Left ventricle myocardium superior (tissue), 1 donor: ENCODE measurements around the gene PADI2. TPM values are rescaled to one million over a fixed set of nuclear protein-coding genes. Genes with fewer than 3 reads are reported as not detected.

Experiments
- ATAC-seq: fragments of 200-7000 bp; cut with Tn5 transposase; one replicate; pipeline ENCODE4 v1.9.1; 2020; ENCODE audit warnings: mild to moderate bottlenecking, moderate library complexity
- DNase-seq: peaks from one replicate; pipeline ENCODE4 v3.0.0-alpha.2; 2020
- intact Hi-C: fragments of 100-400 bp; cut with micrococcal nuclease; formaldehyde crosslinking; loops from one replicate; pipeline ENCODE4 v1.11.0; 2022
- total RNA-seq: library from RNA; stranded (reverse); fragmentation: NEBNext Ultra II Directional; extraction: Animal tissue kit (Norgen Biotek cat#: 25700); gene quantifications from one replicate; pipeline ENCODE4 v1.2.1, GENCODE V29; 2021
- donor health status: DM: no; HTN: yes; CAD: no; lungs with severe emphysema.

The PADI2 gene
- total RNA-seq, 1 donor from 2014 or later, result 1.1 TPM

DNA sequence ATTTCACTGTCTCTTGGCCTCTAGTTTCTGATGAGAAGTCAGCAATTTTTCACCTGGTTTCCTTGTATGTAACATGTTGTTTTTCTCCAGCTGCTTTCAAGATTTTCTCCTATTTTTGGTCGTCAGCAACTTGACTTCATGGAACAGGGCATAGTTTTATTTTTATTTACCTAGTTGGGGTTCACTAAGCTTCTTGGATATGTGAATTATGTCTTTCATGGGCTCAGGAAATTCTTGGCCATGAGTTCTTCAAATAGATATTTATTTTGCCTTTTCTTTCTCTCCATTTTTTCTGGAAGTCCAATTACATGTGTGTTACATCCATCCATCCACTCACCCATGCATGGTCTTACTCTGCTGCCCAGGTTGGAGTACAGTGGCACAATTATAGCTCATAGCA lies 79.1 kb downstream of the PADI2 start:
- DNase-seq (no peak), ATAC-seq (no peak)
- intact Hi-C loops, result no loop called here

- DNase-seq (no peak), ATAC-seq (no peak)
- intact Hi-C loops, result no loop called here
These were observed 79.7 kb downstream of the PADI2 start for GRCh38 chr1:17039522-17039921.

GRCh38 chr1:17033481-17033880 lies 85.8 kb downstream of the PADI2 start:
- ATAC-seq (no peak), DNase-seq (no peak)
- intact Hi-C loops, result no loop called here

DNA sequence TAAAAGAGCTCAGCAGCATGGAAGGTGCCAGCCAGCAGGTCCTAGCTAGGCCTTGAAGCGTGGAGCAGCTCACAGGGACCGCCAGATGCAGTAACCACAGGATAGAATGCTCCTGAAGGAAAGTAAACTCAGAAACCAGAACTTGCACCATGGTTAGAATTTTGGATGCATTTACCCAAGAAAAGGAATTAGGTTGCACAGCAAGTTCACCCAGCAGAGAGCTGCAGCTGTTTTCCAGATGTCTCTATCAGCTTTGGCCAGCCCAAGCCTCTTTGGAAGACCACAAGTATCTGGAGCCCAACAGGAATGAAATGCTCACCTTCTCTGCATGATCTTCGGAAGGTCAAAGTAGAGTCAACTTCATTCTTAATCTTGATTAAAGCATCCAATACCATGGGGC lies 86.5 kb downstream of the PADI2 start:
- ATAC-seq (no peak), DNase-seq (no peak)
- intact Hi-C loops, result no loop called here

DNA sequence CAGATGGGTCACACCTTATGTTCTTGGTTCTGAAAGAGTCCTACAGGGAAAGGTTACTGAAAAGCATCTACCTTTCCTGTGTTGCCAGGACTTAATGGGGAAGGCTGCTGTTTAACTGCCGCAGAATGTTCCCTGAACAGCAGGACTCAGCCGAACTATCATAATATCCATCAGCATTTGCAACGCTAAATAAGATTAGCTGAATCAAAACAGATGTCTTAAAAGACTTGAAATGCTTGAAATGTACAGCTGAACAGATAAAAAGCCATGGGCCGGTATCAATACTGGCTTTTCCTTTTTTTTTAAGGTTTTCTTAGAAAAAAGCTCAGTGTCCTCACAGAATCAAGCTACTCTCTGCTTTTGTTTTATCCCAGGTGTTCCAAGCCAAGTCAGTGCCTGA lies 87.8 kb downstream of the PADI2 start:
- intact Hi-C loops, result no loop called here
- no peak for DNase-seq
- ATAC-seq, result no peak

DNA sequence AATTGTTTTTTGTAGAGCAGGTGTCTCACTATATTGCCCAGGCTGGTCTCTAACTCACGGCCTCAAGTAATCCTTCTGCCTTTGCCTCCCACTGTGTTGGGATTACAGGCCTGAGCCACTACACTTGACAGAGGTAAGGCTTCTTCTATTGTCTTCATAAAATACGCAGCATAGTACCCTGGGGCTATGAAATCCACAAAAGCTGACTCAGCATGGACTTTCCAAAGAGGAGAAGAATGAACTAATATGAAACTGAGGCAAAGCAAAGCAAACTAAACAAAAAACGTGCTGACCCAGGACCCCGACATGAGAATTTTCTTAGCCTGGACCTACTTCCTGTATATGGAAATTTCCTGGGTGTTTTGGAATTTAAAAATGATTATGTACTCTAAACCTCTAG lies 89.0 kb downstream of the PADI2 start:
- intact Hi-C loops, result no loop called here
- no peak for DNase-seq
- no peak for ATAC-seq

DNA sequence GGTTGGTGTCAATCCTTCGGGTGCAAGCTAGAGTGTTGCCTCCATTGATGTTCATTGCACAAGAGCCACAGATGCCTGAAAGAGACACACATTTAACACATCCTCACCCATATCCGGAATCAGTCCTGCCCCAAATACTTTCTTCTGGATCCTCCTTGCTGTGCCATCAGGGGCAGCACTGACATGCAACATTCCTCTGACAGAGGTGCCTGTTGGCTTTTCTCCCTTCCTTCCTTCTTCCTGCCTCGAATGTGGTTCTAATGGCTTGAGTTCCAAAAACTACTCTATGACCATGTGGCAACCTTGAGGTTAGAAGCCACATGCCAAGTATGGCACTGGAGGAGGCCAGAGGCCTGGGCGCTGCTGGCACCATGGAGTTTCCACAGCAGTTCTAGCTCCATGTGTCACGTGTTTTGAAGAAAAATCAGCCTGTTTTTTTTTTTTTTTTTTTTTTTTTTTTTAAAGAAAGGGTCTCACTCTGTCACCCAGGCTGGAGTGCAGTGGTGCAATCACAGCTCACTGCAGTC lies 90.5 kb downstream of the PADI2 start:
- intact Hi-C loops, result no loop called here
- ATAC-seq (no peak), DNase-seq (no peak)

- ATAC-seq (peak; percentile 13), DNase-seq (no peak)
- intact Hi-C loops, result no loop called here
These were observed 91.4 kb downstream of the PADI2 start for GRCh38 chr1:17027900-17028299.

GRCh38 chr1:17027403-17027802 lies 91.8 kb downstream of the PADI2 start:
- ATAC-seq, result peak; percentile 58
- DNase-seq, result no peak
- intact Hi-C loops, result no loop called here

DNA sequence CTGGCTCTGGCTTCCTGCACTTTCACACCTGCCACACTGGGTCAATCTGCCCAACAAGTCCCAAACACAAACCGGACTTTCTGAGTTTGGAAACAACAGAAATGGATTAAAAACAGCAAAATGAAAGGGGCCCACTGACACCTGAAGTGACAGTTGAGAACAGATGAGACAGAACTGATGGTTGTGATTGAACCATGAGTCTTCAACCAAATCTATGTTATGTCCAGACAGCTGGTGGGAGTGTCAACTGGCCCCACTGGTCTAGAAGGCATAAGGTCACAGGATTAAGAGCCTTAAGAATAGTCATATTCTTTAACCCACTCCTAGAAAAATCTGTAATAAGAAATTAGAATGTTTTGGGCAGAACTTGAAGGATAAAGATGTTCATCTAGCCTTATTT lies 94.5 kb downstream of the PADI2 start:
- intact Hi-C loops, result no loop called here
- no peak for ATAC-seq

GRCh38 chr1:17023573-17023972 lies 95.7 kb downstream of the PADI2 start:
- no peak for ATAC-seq
- DNase-seq, result no peak
- intact Hi-C loops, result no loop called here

More for the DNA sequence above, 94.5 kb downstream of the PADI2 start:
- no peak for DNase-seq

DNA sequence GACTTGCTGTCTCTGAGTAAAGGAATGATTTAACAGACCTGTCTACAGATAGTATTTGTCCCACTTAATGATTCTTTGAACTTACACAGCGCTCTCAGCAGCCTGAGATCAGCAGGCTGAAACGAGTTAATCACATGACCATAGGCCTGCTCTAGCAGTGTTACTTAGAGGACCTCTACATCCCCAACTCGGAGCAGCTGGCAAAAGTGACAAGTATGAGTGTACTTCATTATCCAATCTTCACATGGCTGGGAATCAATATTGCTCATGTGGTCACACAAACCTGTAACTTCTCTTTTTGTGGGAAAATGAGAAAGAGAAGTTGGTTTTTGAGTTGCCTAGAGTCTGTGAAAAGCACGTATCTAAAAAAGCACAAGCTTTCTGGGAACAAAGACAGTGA lies 96.1 kb downstream of the PADI2 start:
- no peak for DNase-seq
- intact Hi-C loops, result no loop called here
- no peak for ATAC-seq

GRCh38 chr1:17021896-17022295 lies 97.4 kb downstream of the PADI2 start:
- ATAC-seq, result no peak
- intact Hi-C loops, result no loop called here
- DNase-seq, result no peak

DNA sequence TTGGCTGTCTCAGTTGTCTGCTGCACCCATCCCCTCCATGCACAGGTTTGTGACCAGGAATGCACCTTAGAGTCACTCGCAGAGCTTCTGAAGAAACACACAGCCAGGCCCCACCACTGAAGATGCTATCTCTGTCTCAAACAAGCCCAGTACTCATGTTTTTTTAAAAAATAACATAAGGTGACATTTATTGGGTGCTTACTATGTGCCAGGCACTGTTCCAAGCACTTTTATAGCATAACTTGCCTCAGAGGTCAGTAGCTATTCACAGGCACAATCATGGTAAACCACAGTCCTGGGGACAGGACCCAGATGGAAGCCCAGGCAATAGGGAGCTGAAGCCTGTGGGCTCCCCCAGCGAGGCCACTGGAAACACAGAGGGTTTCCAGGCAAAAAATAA lies 98.7 kb downstream of the PADI2 start:
- no peak for DNase-seq
- intact Hi-C loops, result no loop called here
- no peak for ATAC-seq

- no peak for ATAC-seq
- intact Hi-C loops, result no loop called here
- no peak for DNase-seq
These were observed 100.4 kb downstream of the PADI2 start for GRCh38 chr1:17018849-17019248.

DNA sequence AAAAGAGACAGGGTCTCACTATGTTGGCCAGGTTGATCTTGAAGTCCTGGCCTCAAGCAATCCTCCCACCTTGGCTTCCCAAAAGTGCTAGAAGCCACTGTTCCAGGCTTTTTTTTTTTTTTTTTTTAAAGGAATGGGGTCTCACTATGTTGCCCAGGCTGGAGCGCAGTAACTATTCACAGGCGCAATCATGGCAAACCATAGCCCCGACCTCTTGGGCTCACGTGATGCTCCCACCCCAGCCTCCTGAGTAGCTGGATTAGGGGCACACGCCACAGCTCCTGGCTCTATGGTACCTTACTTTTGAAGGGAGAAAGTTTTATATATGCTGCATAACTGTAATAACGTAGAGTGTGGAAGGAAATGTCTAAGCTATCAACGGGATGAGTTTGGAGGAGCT lies 101.8 kb downstream of the PADI2 start:
- intact Hi-C loops, result no loop called here
- no peak for DNase-seq

More for the DNA sequence above, 101.8 kb downstream of the PADI2 start:
- no peak for ATAC-seq

Other genes with a start within 250 kb of the PADI2 start
- 4,234 TPM for gene RNU1-2, start 223.5 kb downstream of the PADI2 start, total RNA-seq
- gene CROCC, start 197.5 kb downstream of the PADI2 start, total RNA-seq, result 7.9 TPM
- gene MFAP2, start 138.8 kb downstream of the PADI2 start, total RNA-seq, result 4.2 TPM
- gene ATP13A2, start 107.5 kb downstream of the PADI2 start, total RNA-seq, result 17.8 TPM
- gene SDHB, start 65.4 kb downstream of the PADI2 start, total RNA-seq, result 438 TPM
- gene PADI1, start 85.7 kb upstream of the PADI2 start, total RNA-seq, result not detected
- not detected for gene PADI3, start 129.6 kb upstream of the PADI2 start, total RNA-seq
- gene PADI4, start 188.7 kb upstream of the PADI2 start, total RNA-seq, result 0.67 TPM